Fibroblast of pulmonary artery (primary cell): ENCODE data around the gene PIM3.

Experiments used
- DNase-seq: peaks from one replicate; pipeline ENCODE4 v3.0.0-alpha.2; 2010; ENCODE audit warnings: low read depth
- H3K4me3 ChIP-seq: replicated peaks from 2 replicates; pipeline ENCODE4 v1.5.1; 2011; ENCODE audit warnings: low read depth, mild to moderate bottlenecking, control low read depth, low read length, moderate library complexity
- TF ChIP-seq, protein P1 (sequence below): IDR thresholded peaks from 2 replicates; pipeline ENCODE4 v1.5.1; 2011; ENCODE audit warnings: mild to moderate bottlenecking, control low read depth, low read length, inconsistent platforms; ENCODE audit errors: missing control alignments

PIM3 gene

DNA sequence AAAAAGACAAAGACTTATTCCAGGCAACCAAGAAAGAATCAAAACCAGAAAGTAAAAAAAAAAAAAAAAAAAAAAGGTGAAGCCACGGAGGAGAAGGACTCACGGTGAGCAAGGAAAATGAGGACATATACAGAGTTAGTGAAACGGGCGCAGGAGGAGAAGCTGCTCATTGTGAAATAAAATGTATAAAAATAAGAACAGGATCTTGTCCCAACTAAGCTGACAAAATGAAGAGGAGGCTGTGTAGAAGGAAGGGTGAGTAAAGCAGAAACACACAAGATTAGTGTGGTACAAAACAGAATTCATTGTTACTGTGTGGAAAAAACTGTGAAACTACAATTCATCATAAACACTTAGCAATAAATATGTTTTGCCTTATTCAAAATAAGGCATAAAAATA is 44.3 kb downstream of the PIM3 start:
- H3K4me3 ChIP-seq = no peak overlapping the region

DNA sequence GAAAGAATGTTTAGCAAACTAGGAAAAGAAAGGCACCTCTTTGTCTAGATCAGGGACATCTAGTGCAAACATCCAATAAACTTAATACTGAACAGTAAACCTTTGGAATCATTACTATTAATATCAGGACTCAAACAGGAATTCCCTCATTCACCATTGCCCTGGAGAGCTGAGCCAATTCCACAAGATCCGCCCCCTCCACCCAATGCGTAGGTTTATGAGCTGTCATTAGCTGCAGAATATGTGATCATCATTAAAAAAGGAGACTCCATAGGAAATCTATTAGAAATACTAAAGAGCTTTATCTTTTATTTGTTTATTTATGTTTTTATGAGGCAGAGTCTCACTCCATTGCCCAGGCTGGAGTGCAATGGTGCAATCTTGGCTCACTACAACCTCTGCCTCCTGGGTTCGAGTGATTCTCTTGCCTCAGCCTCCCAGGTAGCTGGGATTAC is 46.5 kb downstream of the PIM3 start:
- TF ChIP-seq, protein P1, sequence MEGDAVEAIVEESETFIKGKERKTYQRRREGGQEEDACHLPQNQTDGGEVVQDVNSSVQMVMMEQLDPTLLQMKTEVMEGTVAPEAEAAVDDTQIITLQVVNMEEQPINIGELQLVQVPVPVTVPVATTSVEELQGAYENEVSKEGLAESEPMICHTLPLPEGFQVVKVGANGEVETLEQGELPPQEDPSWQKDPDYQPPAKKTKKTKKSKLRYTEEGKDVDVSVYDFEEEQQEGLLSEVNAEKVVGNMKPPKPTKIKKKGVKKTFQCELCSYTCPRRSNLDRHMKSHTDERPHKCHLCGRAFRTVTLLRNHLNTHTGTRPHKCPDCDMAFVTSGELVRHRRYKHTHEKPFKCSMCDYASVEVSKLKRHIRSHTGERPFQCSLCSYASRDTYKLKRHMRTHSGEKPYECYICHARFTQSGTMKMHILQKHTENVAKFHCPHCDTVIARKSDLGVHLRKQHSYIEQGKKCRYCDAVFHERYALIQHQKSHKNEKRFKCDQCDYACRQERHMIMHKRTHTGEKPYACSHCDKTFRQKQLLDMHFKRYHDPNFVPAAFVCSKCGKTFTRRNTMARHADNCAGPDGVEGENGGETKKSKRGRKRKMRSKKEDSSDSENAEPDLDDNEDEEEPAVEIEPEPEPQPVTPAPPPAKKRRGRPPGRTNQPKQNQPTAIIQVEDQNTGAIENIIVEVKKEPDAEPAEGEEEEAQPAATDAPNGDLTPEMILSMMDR = no peak
- no peak for DNase-seq
- H3K4me3 ChIP-seq = no peak overlapping the region

More for the DNA sequence above, 44.3 kb downstream of the PIM3 start:
- TF ChIP-seq, protein P1 = no peak
- no peak for DNase-seq

DNA sequence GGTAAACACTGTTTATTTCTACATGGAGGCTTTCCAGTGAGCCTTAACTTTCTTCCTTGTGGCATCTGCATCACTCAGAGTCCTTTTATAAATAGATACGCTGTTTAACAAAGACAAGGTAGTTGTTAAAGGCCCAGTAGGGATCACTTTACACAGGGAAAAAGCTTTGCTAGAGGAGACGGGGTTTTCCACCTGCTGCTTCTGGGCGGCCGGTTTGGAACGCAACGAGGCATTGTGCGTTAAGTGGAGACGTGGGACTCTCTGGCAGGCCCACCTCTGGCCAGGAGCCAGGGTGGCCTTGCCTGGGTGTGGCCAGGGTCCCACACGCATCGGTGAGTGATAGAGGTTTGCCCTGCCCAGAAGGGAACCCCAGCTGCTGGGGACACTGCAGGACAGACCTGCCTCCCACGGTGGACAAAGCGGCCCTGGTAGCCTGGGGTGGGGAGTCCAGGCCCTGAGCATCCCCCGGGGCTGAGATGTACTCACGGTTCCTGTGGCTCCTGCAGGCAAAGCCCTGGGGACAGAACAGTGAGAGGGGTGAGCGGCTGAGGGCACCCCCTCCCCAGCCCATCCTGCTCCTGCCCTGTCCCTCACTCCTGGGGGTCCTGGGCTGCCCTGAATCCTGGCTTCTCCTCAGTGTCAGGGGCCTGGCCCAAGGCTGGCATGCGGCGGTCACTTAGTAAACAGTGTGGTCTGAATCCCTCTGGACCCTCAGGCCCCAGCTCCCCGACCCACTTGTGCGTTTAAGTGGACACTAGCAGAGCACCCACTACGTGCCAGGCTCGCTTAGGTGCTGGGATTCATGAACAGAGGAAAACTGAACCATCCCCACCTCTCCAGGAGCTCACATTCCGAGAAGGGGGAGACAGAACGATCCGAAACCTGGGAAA is 47.8 kb downstream of the PIM3 start:
- no peak overlapping the region for H3K4me3 ChIP-seq
- no peak for DNase-seq
- TF ChIP-seq, protein P1 = no peak

DNA sequence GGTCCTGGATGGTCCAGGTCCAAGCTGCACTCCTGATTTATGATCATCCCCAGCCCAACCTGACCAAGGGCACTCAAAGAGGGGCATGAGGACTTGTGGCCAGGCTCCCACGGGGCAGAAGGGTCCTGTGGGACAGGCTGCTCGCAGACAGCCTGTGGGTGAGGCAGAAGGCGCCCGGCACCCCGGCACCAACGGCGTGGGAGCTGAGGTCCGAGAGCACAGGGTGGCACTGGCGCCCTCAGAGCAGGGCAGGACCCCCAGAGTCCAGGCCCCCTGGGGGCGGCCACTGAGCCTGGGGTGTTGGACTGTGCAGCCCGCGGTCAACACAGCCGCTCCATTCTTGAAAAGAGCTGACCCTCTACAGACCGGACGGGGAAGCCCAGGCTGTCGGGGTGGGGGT is 48.7 kb downstream of the PIM3 start:
- TF ChIP-seq, protein P1 = no peak
- no peak for DNase-seq

DNA sequence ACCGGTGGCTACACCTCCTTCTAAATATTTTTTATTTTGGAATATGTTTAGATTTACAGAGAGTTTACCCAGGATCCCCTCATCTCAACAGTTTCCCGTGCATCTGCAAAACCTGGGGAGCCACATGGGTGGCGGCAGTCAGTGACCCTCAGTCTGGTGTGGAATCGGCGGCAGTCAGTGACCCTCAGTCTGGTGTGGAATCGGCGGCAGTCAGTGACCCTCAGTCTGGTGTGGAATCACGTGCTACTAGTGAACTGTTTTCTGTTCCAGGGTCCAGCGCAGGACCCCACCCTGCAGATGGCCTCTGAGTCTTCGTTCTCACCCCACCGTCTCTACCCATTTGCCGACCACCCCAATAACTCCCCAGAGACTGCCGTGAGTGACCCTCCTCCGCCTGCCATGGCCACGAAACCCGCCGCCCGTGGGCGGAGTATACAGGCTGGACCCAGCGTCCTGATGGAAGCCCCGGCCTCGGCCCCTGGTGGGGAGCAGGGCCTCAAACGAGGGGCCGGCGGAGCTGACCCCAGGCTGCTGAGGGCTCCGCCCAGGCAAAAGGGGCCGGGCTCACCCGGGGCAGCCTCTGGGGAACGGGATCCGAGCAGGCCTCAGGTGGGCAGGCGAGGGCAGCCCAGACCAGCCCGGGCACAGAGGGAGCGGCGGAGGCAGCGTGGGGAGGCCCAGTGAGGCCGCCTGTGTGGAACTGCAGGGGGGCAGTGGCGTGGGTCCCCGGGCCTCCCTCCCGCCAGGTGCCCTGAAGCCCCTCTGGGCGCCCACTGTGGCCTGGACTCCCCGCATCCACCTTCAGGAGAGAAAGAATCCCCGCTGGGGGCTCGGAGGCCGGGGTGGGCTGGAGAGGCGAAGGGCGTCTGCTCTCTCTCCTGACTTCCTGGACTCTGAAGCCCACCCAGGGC is 49.4 kb downstream of the PIM3 start:
- no peak overlapping the region for H3K4me3 ChIP-seq
- no peak for DNase-seq
- TF ChIP-seq, protein P1 = no peak

More for the DNA sequence above, 48.7 kb downstream of the PIM3 start:
- H3K4me3 ChIP-seq = no peak overlapping the region

DNA sequence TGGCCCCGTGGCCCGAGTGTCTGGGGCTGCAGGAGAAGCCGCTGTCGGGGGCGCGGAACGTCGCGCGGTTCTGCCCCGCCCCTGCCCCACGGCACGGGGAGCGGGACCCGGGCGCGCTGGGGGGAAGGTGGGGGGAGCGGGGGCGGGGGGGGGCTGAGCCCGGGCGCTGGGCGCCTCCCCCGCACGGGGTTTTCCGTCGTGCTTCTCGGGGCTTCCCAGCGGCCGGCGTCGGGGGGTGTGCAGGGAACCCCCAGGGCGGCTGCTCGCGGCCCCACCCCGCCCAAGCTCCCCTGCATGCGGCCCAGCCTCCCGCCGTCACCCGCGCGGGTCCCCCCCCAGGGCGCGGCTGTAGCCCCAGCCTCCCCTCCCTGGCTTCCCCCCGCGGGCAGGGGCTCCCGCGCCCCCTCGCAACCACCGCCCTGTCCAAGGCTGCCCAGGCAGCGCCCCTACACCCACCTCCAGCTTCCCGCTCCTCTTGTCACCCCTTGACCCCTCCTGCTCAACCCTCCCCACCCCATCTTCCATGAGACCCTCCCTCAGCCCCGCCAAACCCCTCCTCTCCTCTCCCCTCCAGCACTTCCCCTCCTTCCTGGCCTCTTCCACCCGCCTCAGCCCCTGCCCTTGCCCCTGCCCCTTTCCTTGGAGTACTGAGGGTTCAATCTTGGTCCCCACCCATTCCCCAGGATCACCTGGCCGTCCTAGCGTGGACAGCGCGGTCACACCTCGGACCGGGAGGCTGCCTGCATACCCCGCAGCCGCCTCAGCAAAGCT is 50.3 kb downstream of the PIM3 start:
- H3K4me3 ChIP-seq = no peak overlapping the region

More for the DNA sequence above, 50.3 kb downstream of the PIM3 start:
- DNase-seq = no peak
- TF ChIP-seq, protein P1 = no peak
